ENCODE data around the gene CDK5RAP3.
A peak's percentile ranks its signal among the peaks of the same experiment; 100 is the strongest.

The CDK5RAP3 gene

DNA sequence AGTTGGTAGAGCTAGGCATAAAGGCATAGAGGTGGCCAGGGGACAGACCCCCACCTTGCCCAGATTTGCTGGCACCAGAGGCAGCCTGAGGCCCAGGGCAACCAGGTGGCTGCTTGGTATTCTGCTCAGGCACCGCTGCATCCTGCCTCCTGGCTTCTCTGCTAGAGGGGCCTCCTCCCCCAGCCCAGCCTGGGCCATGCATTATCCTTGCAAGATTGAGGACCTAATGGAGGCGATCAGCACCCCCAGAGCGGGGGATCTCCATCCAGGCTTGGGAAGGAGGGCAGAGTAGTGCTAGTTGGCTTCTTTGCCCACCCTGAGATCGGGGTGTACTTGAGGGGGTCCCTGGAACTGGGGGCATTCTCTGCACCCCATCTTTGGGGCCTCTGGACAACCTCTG is 23.8 kb downstream of the CDK5RAP3 start:
- peak; percentile 27; the same call in 1 of the 2 replicates for TF ChIP-seq ZBTB10 (tag by site-specific recombination; IDR thresholded peaks at IDR 0.05)
- no peak for TF ChIP-seq ZBTB20 (tag by site-specific recombination; IDR thresholded peaks at IDR 0.05)
- H3K9me3 ChIP-seq (ENCODE audit: control insufficient read depth, insufficient read depth, low read depth, low read length): no peaks in the 10 kb centered on the region
- CTCF ChIA-PET: interaction anchor here (0.5 to 2.6 kb wide), 4 partner anchors 16 to 316 kb away, joined by 4 to 16 read pairs (median 9); partner anchors contain the start of gene CDK5RAP3
- no peak overlapping the region for H3K4me3 ChIP-seq (ENCODE audit: low read depth, low read length)
- no peaks in the 10 kb centered on the region for H3K36me3 ChIP-seq (ENCODE audit: control insufficient read depth in 2 of 2, insufficient read depth in 1 of 2, low read length in 2 of 2)
- H3K4me1 ChIP-seq (ENCODE audit: control insufficient read depth, insufficient read depth, low read length): no peaks in the 10 kb centered on the region
- POLR2A ChIA-PET: no interaction called here
- no peak overlapping the region for H3K27ac ChIP-seq (ENCODE audit: extremely low read depth, low read depth, low read length)

GRCh38 chr17:47995241-47995935 is 24.5 kb downstream of the CDK5RAP3 start:
- no peaks in the 10 kb centered on the region for H3K4me1 ChIP-seq (ENCODE audit: control insufficient read depth, insufficient read depth, low read length)

DNA sequence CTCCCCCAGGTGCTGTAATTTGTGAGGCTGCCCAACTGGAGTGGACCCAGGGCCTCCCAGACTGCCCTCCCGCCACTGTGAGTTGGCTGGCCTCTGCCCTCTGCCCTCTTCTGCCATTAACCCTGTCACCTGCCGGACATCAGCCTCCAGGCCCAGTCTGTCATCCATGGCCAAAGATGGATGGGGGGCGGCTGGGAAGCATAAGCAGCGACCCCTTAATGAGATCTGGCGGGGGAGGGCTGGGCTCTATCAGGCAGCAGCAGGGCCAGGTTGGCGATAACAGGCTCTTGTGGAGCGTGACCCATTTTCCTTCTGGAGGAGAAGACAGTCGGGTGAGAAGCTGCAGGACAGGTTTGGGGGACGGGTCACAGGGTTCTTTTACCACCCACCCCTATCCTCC is 25.3 kb downstream of the CDK5RAP3 start:
- POLR2A ChIA-PET: interaction anchor here (1.0 kb wide), 1 partner anchor 55 kb away, joined by 4 read pairs; the partner anchor contains the start of gene PNPO
- Histone ChIP-seq H3K36me3 (ENCODE audit: control insufficient read depth in 2 of 2, insufficient read depth in 1 of 2, low read length in 2 of 2) (no peaks in the 10 kb centered on the region), H3K9me3 (ENCODE audit: control insufficient read depth, insufficient read depth, low read depth, low read length) (no peaks in the 10 kb centered on the region), H3K4me3 (ENCODE audit: low read depth, low read length) (no peak overlapping the region), H3K27ac (ENCODE audit: extremely low read depth, low read depth, low read length) (no peak overlapping the region), H3K4me1 (ENCODE audit: control insufficient read depth, insufficient read depth, low read length) (no peaks in the 10 kb centered on the region)
- CTCF ChIA-PET: interaction anchor here (0.9 to 1.0 kb wide), 3 partner anchors 18 to 22 kb away, joined by 4 to 10 read pairs (median 4); no protein-coding TSS in a partner anchor
- TF ChIP-seq ZIC2 (tag by site-specific recombination; IDR thresholded peaks at IDR 0.05) (no peak), ZNF785 (tag by site-specific recombination; IDR thresholded peaks at IDR 0.05) (no peak), ZNF221 (tag by site-specific recombination; IDR thresholded peaks at IDR 0.05; ENCODE audit: borderline replicate concordance) (no peak), ZNF248 (tag by site-specific recombination; IDR thresholded peaks at IDR 0.05) (no peak), ZNF366 (tag by site-specific recombination; conservative IDR thresholded peaks at IDR 0.05) (no peak), ZNF112 (tag by site-specific recombination; IDR thresholded peaks at IDR 0.05) (no peak), ZNF654 (tag by site-specific recombination; IDR thresholded peaks at IDR 0.05; ENCODE audit: low read depth) (no peak), ZFP3 (tag by site-specific recombination; IDR thresholded peaks at IDR 0.05; ENCODE audit: low read depth) (no peak), KLF7 (tag by site-specific recombination; IDR thresholded peaks at IDR 0.05; ENCODE audit: borderline replicate concordance) (no peak), ZNF843 (tag by site-specific recombination; IDR thresholded peaks at IDR 0.05) (no peak), ZNF211 (tag by site-specific recombination; IDR thresholded peaks at IDR 0.05; ENCODE audit: low read depth) (no peak), BCL11B (tag by site-specific recombination; IDR thresholded peaks at IDR 0.05; ENCODE audit: low read depth) (no peak)
- TF ChIP-seq, protein P1, sequence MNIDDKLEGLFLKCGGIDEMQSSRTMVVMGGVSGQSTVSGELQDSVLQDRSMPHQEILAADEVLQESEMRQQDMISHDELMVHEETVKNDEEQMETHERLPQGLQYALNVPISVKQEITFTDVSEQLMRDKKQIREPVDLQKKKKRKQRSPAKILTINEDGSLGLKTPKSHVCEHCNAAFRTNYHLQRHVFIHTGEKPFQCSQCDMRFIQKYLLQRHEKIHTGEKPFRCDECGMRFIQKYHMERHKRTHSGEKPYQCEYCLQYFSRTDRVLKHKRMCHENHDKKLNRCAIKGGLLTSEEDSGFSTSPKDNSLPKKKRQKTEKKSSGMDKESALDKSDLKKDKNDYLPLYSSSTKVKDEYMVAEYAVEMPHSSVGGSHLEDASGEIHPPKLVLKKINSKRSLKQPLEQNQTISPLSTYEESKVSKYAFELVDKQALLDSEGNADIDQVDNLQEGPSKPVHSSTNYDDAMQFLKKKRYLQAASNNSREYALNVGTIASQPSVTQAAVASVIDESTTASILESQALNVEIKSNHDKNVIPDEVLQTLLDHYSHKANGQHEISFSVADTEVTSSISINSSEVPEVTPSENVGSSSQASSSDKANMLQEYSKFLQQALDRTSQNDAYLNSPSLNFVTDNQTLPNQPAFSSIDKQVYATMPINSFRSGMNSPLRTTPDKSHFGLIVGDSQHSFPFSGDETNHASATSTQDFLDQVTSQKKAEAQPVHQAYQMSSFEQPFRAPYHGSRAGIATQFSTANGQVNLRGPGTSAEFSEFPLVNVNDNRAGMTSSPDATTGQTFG (tag by site-specific recombination; IDR thresholded peaks at IDR 0.05; ENCODE audit: borderline replicate concordance): no peak

More at GRCh38 chr17:47995241-47995935, 24.5 kb downstream of the CDK5RAP3 start:
- H3K27ac ChIP-seq (ENCODE audit: extremely low read depth, low read depth, low read length): no peak overlapping the region
- POLR2A ChIA-PET: interaction anchor here (0.9 to 1.0 kb wide), 2 partner anchors 9 to 54 kb away, joined by 3 to 4 read pairs; partner anchors contain the start of gene PNPO
- CTCF ChIA-PET: interaction anchor here (1.0 to 2.6 kb wide), 4 partner anchors 17 to 24 kb away, joined by 5 to 16 read pairs (median 12); partner anchors contain the start of gene CDK5RAP3
- H3K9me3 ChIP-seq (ENCODE audit: control insufficient read depth, insufficient read depth, low read depth, low read length): no peaks in the 10 kb centered on the region
- no peaks in the 10 kb centered on the region for H3K36me3 ChIP-seq (ENCODE audit: control insufficient read depth in 2 of 2, insufficient read depth in 1 of 2, low read length in 2 of 2)
- H3K4me3 ChIP-seq (ENCODE audit: low read depth, low read length): no peak overlapping the region
- TF ChIP-seq ZBTB10 (tag by site-specific recombination; IDR thresholded peaks at IDR 0.05) (0 out of 2 replicates have a peak, but pooled peaks have one; percentile 1), WT1 (tag by site-specific recombination; IDR thresholded peaks at IDR 0.05) (peak; percentile 40; the same call in 1 of the 2 replicates), ZNF510 (tag by site-specific recombination; IDR thresholded peaks at IDR 0.05; ENCODE audit: insufficient replicate concordance) (no peak), ZFP69B (tag by site-specific recombination; IDR thresholded peaks at IDR 0.05) (no peak), GLIS1 (tag by site-specific recombination; IDR thresholded peaks at IDR 0.05) (peak; percentile 100), GLIS2 (tag by site-specific recombination; IDR thresholded peaks at IDR 0.05) (peak; percentile 68), EGR2 (tag by site-specific recombination; IDR thresholded peaks at IDR 0.05; ENCODE audit: low read depth) (0 out of 2 replicates have a peak, but pooled peaks have one; percentile 24), ZNF473 (tag by site-specific recombination; IDR thresholded peaks at IDR 0.05) (no peak), ZIC2 (tag by site-specific recombination; IDR thresholded peaks at IDR 0.05) (peak; percentile 83)
